Prostate gland (tissue), 2 donors: ENCODE measurements around the gene TRAF1. TPM values are rescaled to one million over a fixed set of nuclear protein-coding genes. Genes with fewer than 3 reads are reported as not detected.

Experiments used
- DNase-seq: peaks from one replicate; pipeline ENCODE4 v3.0.0-alpha.2; 2019; ENCODE audit warnings: low spot score
- H3K27ac ChIP-seq, 2 donors: fragments of 200-600 bp; sonication (generic); 2 replicates each; pipeline ENCODE4 v1.5.1; 2017 to 2019
- H3K27me3 ChIP-seq: fragments of 200-600 bp; sonication (generic); replicated peaks from 2 replicates; pipeline ENCODE4 v1.5.1; 2019; ENCODE audit not compliant: insufficient read depth
- H3K36me3 ChIP-seq, 2 donors: fragments of 200-600 bp; sonication (generic); 1 replicate in 1 of 2; 2 replicates in 1 of 2; pipeline versions ENCODE4 v1.5.1 to v1.8.1; 2017 to 2019
- H3K4me1 ChIP-seq: fragments of 200-600 bp; sonication (generic); replicated peaks from 2 replicates; pipeline ENCODE4 v1.5.1; 2019
- H3K4me3 ChIP-seq, 2 donors: fragments of 200-600 bp; sonication (generic); 2 replicates each; pipeline ENCODE4 v1.5.1; 2017 to 2019
- H3K9me3 ChIP-seq: fragments of 200-600 bp; sonication (generic); 2 replicates; pipeline ENCODE4 v1.5.1; 2017
- POLR2A ChIP-seq: fragments of 450-650 bp; IDR thresholded peaks from one replicate; pipeline ENCODE4 v1.6.1; 2016; ENCODE audit warnings: antibody characterized with exemption, mild to moderate bottlenecking
- POLR2AphosphoS5 ChIP-seq: sonication (generic); formaldehyde crosslinking; IDR thresholded peaks from one replicate; pipeline ENCODE4 v1.6.1; 2017; ENCODE audit warnings: antibody characterized with exemption
- WGBS: methylation state at CpG from one replicate; pipeline ENCODE4 v1.1.5; 2018; 5-methylcytosine and 5-hydroxymethylcytosine counted together
- intact Hi-C: fragments of 100-400 bp; cut with DNase I; formaldehyde crosslinking; loops from one replicate; pipeline ENCODE4 v1.14.2; 2022
- total RNA-seq, 2 donors: library from RNA; depleted of rRNA; stranded (reverse); fragments of >200 nt; gene quantifications; one replicate each; pipeline ENCODE4 v1.1.0, GENCODE V29; 2016
- TF ChIP-seq, protein P1 (sequence below), 4 experiments: fragments of 200-600 bp in 2 of 4; fragments of 450-650 bp in 2 of 4; sonication (generic) in 2 of 4; IDR thresholded peaks; 1 replicate in 3 of 4; 2 replicates in 1 of 4; pipeline ENCODE4 v1.5.1; 2016 to 2019; ENCODE audit warnings: antibody characterized with exemption in 4 of 4, mild to moderate bottlenecking in 2 of 4, moderate library complexity in 2 of 4

The TRAF1 gene
- total RNA-seq, 2 donors from 2014 or later: 3.1 to 6.9 TPM

DNA sequence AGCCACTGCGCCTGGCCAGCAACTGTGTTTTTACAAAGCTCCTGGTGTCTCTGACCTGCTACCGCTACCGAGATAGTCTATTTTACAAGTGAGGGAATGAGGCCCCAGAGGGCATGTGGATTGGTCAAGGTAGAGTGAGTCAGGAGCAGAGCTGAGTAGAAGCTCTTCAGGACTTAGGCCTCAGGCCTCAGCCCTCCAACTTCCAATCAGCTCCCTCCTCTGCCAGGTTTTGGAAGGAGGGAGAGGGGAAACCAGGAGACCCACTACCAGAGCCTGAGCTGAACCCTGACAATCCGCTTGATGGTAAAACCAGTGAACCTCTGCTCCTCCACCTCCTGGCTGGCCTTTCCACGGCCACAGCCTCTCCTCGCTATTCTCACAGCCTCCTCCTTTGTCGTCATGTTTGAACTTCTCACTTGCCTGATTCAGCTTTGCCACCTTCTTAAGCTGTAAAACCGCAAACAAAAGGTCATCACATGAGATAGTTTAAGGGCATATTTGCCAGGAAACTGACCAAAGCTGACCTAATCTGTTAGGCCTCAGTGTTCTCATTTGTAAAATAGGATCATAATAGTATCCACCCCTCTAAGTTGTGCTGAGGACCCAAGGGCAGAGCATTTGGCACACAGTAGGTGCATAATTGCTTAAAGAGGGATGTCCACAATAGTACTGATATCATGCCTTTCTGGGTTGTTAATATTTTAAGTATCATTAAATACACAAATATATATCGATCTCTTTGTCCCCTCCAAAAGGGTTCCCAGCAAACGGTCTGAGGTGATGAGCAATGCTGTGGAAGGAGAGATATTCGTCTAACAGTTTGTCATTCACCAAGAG is 1.7 kb downstream of the TRAF1 start:
- DNase-seq: no peak
- intact Hi-C loops: loop anchor here (10.0 kb wide), 2 partner anchors 210 to 360 kb away; partner anchors contain the start of gene MEGF9
- Histone ChIP-seq H3K27me3 (no peaks in the 10 kb centered on the region), H3K36me3 (no peaks in the 10 kb centered on the region), H3K9me3 (no peaks in the 10 kb centered on the region), H3K27ac (no peak overlapping the region), H3K4me3 (no peak overlapping the region), H3K4me1 (no peaks in the 10 kb centered on the region)
- no peak for TF ChIP-seq POLR2AphosphoS5
- no peak for TF ChIP-seq POLR2A
- TF ChIP-seq, protein P1, sequence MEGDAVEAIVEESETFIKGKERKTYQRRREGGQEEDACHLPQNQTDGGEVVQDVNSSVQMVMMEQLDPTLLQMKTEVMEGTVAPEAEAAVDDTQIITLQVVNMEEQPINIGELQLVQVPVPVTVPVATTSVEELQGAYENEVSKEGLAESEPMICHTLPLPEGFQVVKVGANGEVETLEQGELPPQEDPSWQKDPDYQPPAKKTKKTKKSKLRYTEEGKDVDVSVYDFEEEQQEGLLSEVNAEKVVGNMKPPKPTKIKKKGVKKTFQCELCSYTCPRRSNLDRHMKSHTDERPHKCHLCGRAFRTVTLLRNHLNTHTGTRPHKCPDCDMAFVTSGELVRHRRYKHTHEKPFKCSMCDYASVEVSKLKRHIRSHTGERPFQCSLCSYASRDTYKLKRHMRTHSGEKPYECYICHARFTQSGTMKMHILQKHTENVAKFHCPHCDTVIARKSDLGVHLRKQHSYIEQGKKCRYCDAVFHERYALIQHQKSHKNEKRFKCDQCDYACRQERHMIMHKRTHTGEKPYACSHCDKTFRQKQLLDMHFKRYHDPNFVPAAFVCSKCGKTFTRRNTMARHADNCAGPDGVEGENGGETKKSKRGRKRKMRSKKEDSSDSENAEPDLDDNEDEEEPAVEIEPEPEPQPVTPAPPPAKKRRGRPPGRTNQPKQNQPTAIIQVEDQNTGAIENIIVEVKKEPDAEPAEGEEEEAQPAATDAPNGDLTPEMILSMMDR (IDR thresholded peaks at IDR 0.05): no peak
- WGBS: 80% methylated on average over 11 of the region's 11 CpGs

DNA sequence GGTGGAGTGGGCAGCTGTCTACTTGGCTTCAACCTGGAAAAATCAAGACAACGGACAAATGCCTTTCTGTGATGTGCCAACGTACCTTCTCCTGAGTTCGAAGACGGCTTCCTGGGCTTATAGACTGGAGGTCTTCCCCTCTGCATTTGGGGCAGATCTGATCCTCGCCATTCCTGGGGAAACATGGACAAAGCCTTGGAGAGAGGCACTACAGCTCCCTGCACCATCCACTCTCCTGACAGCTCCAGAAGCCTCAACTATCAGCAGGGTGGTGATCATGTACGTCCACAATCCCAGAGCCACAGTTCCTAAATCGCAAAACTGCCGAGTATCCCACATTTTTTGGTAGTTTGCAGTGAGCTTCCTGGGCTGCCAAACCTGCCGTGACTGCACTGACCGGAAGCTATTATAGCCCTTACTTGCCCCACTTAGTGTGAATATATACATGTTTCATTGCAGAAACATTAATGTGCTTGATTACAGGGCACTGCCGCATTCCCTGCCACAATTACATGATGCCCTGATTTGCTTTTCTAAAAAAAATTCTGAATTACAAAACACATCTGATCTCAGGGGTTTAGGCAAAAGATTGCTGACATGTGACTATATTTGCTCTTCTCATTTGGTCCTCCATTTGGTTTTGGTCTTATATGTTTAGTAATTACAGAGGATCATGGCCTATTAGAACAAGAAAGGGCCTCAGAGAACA is 2.8 kb downstream of the TRAF1 start:
- DNase-seq: no peak
- TF ChIP-seq POLR2A: no peak
- TF ChIP-seq, protein P1 (IDR thresholded peaks at IDR 0.05): no peak
- TF ChIP-seq POLR2AphosphoS5: no peak
- WGBS: 95% methylated on average over 11 of the region's 11 CpGs

DNA sequence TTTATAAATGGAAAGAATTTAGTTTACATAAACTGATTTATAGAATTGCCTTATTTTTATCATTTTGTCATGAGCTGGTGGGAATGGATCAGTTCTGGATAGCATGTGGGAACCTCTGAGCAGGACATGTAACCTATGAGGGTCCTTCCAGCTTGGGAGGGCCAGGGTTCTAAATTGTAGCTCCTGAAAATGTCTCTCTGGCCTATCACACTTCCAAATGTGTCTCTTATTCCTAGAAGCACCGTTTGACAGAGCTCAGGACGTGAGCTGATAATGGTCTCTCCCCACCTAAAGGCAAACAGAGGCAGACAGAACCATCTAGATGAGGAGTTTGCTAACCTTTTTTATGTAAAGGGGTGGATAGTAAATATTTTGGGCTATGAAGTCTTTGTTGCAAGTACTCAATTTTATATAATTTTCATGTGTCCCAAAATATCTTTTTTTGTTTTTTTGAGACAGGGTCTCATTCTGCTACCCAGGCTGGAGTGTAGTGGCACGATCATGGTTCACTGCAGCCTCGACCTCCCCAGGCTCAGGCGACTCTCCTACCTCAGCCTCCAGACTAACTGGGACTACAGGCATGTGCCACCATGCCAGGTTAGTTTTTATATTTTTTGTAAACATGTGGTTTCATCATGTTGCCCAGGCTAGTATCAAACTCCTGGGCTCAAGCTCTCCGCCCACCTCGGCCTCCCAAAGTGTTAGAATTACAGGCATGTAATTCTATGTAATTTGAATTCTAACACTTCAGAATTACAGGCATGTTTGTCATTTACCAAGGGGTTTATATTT is 4.0 kb downstream of the TRAF1 start:
- no peaks in the 10 kb centered on the region for H3K36me3 ChIP-seq
- intact Hi-C loops: loop anchor here (10.0 kb wide), 2 partner anchors 208 to 362 kb away; partner anchors contain the start of gene MEGF9
- peak overlapping the region in 1 of 2 donors; percentile 41 for H3K27ac ChIP-seq
- TF ChIP-seq POLR2AphosphoS5 (no peak), POLR2A (no peak)
- TF ChIP-seq, protein P1 (IDR thresholded peaks at IDR 0.05): no peak
- no peaks in the 10 kb centered on the region for H3K9me3 ChIP-seq
- no peak overlapping the region for H3K4me3 ChIP-seq
- no peaks in the 10 kb centered on the region for H3K27me3 ChIP-seq
- DNase-seq: no peak
- H3K4me1 ChIP-seq: no peaks in the 10 kb centered on the region
- 60% methylated on average over 7 of the region's 7 CpGs for WGBS

More for the DNA sequence above, 2.8 kb downstream of the TRAF1 start:
- no peaks in the 10 kb centered on the region for H3K27me3 ChIP-seq
- no peaks in the 10 kb centered on the region for H3K4me1 ChIP-seq
- intact Hi-C loops: loop anchor here (10.0 kb wide), 2 partner anchors 209 to 361 kb away; partner anchors contain the start of gene MEGF9
- H3K27ac ChIP-seq: no peak overlapping the region
- no peaks in the 10 kb centered on the region for H3K36me3 ChIP-seq
- no peak overlapping the region for H3K4me3 ChIP-seq
- no peaks in the 10 kb centered on the region for H3K9me3 ChIP-seq

DNA sequence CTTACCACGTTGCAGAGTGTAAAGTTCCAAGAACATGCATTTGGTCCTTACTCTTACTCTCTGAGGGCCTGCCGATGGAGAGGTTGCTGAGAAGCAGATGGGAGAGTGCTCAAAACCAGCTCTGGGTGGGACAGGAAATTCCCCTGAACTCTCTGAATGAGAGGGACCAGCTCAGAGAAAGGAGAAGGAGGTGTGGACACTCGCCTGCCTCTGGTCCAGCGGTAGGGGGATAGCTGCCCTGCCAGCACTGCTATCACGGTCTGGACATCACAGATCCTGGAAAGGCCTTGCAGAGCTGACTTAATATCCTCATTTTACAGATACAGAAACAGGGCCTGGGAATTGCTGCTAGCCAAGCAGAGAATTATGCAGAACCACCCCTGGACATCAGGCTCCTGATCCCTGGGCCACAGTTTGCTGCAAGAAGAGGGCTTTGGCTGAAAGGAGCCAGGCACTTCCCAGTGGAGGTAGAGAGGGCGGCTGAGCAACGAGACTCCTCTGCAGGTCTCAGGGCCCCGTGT is 4.9 kb downstream of the TRAF1 start:
- no peak for DNase-seq
- Histone ChIP-seq H3K27ac (peak overlapping the region in 1 of 2 donors; percentile 41), H3K27me3 (no peaks in the 10 kb centered on the region), H3K36me3 (no peaks in the 10 kb centered on the region), H3K9me3 (no peaks in the 10 kb centered on the region), H3K4me3 (no peak overlapping the region), H3K4me1 (no peaks in the 10 kb centered on the region)
- TF ChIP-seq, protein P1 (IDR thresholded peaks at IDR 0.05): no peak
- TF ChIP-seq POLR2AphosphoS5 (no peak), POLR2A (no peak)
- intact Hi-C loops: loop anchor here (10.0 kb wide), 2 partner anchors 207 to 363 kb away; partner anchors contain the start of gene MEGF9
- 51% methylated on average over 8 of the region's 8 CpGs for WGBS
